Activated CD4-positive, alpha-beta T cell treated with anti-CD3 and anti-CD28 coated beads, Interleukin-2, amount 50 U/mL, for 16 hours (primary cell): ENCODE data around the gene MPC1.

Source experiments
- DNase-seq: peaks from one replicate; pipeline ENCODE4 v3.0.0-alpha.2; 2020

The MPC1 gene

DNA sequence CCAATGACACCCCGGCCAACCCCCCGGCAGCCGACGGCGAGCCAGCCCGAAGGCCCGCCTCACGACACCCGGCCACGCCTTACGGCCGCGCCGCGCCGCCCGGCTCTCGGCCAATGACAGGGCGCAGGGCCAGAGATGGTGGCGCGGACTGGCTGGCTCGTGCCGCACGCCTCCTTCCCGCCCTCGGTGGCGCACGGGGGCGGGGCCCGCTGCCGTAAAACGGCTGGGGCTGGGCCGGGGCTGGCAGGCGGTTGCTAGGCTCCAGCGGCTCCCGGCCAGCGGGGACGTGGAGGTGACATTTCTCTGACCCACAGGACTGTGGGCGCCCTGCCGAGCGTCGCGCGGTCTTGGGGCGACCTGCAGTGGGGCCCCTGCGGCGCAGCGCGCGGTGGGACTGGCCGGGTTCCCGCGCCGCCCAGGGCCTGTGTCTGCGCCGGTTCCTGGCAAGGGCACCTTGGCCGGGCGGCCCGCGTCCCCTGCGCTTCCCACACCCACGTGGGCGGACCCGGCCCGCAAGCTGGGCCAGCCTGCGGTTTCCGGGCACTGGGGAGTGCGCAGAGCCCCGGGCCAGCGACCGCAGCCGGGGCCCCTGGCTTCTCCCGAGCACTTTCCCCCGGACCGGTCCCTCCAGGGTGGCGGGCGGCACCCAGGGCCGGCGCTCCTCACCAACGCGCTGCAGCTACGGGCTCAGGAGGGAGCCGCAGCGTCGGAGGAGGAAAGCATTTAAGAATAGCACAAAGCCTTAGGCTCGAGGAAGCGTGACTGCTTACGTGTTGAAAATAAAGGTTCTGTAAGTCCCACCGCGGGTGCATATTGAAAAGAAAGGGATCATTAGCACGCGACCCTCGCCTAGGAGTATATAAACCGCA lies at the start of gene MPC1:
Gene MPC1, minus strand, starts transcription at position 8 of the 869 bp plus-strand sequence. CDS start 64 bp downstream, outside the sequence.
- peak; percentile 96 for DNase-seq

DNA sequence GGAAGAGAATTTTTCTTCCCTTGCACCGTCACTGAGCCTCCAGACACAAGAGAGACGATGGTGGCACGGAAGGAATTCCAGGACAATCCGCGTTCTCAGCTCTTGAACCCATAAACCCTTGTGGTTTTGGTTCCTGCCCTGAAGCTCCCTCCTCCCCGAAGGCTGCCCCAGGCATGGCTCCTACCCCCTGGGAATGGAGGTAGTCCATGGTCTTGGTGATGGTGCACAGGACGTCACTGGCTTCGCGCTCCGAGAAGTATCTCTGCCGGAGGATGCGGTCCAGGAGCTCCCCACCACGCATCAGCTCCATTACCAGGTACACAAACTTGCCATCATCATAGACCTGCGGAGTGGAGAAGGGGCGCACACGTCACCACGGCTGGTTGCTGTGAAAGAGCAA lies 47.5 kb upstream of the MPC1 start:
- DNase-seq: no peak

DNA sequence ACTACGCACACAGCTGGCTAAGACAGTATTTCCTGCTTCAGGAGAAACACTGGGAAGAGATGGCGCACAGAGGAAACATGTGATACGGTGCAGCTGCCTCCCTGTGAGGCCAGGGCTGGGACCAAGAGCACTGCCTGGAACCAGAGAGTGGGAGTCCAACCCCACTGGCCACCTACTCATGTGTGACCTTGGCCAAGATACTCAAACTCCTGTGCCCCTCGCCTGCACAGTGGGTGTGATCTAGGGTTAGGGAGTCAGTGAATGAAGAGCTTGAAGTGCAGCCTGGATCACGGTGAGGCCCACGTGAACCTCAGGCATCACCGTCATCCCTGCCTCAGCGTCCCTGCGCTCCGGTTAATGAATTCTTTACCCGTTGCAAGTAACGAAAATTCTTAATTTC lies 41.7 kb upstream of the MPC1 start:
- no peak for DNase-seq

DNA sequence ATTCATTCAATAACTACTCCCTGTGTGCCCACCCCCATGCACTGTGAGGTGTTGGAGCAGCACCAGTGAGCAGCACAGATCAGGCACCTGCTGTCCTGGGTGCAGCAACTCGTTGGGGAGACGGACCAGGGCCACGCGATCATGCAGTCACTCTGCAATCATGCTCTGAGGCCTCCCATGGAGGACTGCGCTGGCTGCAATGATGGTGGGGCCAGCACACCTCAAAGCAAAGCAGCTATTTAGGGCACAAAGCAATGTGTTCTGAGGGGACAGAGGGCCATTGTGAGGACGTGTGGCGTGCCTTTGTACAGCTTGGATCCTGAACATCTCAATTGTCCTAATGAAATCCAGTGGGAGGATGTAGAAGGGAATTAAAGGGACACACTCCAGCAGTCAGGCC lies 41.0 kb upstream of the MPC1 start:
- no peak for DNase-seq

DNA sequence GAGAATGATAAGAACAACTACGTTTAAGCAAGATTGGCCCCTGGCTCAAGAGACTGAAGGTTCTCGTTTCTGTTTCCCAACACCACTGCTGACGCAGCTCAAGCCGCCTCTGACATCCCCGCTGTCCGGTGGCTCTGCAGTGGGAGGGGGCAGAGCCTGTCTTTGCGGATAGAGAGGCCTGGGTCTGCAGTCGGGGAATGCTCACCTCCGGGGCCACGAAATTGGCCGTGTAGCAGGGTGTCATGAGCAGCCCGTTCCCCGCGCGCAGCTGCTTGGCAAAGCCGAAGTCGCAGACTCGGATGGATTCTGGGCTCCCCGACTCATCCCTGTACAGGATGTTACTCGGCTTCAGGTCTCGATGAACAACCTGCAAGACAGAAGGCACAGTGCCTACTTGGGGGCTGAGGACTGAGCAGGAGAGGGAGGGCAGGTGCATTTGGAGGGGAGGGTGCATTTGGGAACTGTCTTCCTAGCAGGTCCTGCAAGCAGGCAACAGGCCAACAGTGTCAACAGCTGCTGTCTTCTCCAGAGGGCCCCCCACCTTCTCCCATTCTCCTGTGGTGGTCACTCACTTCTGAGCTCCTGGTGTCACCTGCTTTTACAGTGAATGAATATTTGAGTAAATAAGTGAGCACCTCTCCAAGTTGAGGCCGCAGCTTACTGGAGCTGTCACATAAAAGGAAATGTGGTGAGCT lies 40.5 kb upstream of the MPC1 start:
- no peak for DNase-seq

DNA sequence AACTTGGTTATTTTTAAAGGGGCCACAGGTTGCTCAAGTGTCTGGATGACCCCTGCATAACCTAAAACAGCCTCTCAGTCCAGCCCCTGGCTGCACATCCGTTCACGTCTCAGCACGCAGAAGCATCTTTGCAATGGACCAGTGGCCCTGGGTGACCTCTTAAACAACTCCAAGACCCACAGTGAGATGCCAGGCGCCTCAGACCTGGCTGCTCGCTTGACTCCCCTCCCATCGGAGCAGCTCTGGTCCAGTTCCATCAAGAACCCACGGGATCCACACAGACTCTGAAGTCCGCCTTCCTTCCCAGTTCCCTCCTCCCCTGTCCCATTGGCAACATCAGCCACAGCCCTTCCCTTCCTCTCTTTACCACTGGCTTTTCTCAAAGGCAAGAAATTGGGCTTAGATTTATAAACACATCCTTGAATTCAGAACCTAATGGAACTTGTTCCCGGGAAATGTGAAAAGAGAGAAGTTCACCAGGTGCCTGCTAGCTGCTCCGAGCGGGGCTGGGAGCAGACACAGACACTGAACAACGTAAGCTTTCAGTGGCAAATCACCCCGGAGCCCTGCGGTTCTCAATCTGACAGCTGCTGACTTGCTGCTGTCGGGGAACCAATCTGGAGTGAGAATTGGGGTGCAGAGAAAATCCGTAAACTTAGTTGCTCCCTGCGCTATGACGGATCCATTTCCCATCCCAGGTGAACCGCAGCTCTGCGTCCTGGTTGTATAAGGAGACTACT lies 39.6 kb upstream of the MPC1 start:
- DNase-seq: no peak

DNA sequence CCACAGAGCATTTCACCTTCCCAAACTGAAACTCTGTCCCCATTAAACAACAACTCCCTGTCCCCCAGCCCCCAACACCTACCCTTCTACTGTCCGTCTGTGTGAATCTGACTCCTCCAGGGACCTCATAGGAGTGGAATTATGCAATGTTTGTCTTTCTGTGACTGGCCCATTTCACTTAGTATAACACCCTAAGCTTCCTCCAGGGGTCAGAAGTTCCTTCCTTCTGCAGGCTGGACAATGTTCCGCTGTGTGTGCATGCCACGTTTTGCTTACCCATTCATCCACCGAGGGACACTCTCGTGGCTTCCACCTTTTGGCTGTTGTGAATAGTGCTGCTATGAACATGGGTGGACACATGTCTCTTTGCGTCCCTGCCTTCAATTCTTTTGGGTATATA lies 37.6 kb upstream of the MPC1 start:
- no peak for DNase-seq

DNA sequence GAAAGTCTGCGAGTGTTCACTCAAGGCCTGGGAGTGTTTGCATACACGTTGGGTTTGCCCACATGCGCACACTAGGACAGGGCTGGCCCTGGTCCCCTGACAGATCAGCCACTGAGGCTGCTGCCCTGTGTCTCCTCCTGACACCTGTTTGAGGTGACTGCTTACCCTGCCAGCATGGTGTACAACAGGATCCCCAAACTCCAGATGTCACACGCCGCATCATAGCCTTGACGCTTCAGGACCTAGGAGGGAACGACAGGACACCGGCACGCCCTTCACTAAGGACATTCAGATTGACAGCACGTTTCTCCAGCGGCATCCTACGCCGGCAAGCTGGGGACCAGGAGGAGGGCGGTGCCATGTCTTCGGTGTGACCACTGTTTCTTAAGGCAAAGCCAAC lies 37.0 kb upstream of the MPC1 start:
- no peak for DNase-seq

DNA sequence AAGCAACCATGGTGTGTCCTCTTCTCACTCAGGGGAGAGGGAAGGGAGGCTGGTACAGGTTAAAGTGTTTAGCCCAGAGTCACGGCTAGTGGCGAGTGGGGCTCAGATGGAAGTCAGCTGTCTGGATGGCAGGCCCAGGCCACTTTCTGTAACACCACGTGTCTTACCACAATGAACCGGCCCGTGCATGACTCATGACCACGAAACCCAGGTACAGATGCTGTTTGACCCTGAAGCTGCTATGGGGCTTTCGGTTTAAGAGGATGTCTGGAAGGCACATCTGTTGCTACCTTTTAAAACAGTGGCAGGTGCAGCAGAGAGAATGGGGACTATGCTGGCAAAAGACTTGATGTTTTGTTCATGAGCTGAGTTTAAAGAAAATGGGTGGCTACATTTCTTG lies 36.5 kb upstream of the MPC1 start:
- DNase-seq: peak; percentile 78

DNA sequence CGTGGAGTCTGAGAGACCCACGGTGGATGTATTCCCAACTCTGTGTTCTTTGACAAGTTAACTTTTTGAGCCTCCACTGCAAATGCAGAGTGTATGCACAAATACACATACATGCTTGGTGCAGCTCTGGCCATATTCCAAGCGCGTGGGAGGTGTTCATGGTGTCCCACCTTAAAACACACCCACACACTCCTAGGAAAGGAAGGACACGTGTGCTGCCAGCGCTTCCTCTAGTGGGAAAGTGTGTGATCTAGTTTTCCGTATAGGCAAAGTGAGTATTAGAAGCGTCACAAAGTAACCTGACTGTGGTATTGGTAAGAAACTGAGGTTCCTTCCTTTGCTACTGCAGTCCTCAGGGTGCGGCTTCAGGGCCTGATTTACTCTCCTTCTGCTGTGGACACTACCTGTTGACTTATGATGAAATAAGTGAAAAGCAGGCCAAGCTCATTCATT lies 36.0 kb upstream of the MPC1 start:
- peak; percentile 17 for DNase-seq

DNA sequence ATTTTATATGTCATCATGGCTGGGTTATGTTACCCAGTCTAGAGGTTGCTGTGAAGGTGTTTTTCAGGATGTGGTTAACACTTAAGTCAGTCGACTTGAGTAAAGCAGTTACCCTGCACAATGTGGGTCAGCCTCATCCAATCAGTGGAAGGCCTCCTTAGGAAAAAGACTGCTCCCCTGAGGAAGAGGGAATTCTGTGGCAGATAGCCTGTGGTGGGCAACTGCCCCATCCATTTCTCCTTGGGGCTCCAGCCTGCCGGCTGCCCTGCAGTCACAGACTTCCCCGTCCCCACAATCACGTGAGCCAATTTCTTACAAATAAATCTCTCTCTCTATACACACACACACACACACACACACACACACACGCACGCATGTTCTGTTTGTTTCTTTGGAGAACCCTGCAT lies 34.5 kb upstream of the MPC1 start:
- DNase-seq: peak; percentile 85

DNA sequence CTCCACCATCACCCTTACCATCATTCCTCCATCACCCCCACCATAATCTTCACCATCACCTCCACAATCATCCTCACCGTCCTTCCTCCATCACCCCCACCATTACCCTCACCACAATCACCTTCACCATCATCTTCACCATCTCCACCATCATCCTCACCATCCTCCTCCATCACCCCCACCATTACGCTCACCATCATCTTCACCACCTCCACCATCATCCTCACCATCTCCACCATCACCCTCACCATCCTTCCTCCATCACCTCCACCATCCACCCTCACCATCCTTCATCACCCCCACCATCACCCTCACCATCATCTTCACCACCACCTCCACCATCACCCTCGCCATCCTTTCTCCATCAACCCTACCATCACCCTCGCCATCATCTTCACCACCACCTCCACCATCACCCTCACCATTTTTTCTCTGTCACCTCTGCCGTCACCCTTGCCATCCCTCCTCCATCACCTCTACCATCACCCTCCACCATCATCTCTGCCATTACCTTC lies 33.1 kb upstream of the MPC1 start:
- no peak for DNase-seq

DNA sequence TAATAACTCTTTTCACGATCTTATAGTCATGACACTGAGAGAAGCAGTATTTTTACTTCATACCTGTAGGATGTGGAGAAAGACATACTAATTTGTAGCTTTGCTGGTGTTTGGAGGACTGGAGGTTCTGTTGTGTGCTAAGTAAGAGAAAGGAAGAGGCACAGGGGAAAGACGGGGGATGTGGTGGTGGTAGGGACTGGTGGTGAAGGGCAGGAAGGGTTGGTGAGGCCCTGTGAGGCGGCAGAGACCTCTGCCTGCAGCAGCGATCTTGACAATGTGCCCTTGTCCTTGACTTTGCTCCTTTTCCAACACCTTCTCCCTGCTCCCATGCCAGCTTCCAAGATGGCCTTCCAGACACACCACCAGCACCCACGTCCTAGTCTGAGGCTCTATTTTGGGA lies 32.6 kb upstream of the MPC1 start:
- peak; percentile 62 for DNase-seq

DNA sequence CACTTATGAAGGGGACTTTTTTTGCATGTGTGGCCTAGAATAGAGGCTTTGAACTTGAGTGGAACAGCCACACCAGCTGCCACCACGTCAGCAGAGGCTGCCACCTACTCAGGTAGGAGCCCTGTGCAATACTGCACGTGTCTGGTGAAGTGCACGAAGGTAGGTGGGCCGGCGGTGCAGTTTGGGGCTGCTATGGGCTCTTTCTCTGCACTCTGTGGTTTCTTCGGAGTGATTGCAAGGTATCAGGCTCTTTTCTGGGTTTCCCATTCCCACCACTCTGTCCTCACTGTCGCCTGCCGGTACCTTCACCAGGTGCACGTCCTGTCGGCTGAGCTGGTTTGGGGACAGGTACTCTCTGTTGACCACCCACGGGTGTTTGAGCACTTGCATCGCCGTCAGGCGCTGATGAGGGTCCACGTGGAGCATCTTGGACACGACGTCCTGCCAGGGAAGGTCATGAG lies 30.8 kb upstream of the MPC1 start:
- no peak for DNase-seq

DNA sequence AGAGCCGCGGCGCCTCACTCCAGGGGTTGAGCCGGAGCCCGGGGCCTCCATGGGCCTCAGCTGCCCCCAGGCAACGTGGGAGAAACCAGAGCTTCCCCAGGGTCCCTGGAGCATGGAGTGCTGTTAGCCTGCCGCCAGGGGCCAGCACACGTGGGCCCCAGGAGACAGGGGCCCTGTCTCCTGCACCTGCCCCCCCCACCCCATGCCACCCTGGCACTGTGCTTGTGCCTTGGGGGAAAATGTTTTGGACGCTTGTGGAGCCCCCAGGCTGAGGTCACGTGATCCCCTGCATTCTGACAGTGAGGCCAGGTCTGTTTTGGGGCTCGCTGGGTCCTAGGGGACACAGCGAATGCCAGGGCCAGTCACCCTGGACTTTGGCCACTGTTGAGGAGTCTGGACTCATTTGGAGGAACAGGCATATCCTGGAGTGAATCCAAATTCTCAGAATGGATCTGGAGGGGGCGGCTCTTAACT lies 30.2 kb upstream of the MPC1 start:
- no peak for DNase-seq

DNA sequence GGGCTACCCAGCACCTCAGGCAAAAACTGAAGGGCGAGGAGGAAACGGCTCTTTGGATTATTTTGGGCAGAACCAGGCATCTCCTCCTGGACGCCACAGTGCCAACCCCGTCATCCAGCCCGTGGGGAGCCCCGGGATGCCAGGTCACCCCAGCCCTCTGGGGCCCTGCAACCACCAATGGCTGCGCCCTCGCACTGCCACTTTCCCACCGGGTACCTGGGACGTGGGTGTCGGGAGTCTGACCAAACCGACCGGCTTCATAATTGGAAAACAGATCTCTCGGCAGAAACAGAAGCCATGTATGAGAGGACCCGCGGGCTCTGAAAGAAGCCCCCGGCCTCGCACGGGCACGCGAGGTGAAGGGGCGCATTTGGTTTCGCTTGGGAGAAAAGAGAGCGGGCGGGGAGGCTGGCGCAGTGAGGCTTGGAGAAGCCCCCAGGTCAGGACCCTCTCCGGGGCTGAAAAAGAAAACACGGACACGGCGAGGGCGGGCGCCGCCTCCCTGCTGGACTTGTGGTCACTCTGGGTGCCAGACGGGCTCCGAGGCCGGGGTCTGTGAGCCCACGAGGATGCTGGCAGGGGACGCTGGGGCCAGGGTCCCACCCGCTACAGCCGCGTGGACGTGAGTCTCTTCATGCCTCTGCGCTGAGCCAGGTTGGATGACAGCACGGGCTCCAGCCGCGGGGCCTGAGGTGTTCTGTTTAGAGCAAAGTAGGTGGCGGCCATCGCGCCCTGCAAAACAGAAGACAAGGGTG lies 29.6 kb upstream of the MPC1 start:
- DNase-seq: no peak

DNA sequence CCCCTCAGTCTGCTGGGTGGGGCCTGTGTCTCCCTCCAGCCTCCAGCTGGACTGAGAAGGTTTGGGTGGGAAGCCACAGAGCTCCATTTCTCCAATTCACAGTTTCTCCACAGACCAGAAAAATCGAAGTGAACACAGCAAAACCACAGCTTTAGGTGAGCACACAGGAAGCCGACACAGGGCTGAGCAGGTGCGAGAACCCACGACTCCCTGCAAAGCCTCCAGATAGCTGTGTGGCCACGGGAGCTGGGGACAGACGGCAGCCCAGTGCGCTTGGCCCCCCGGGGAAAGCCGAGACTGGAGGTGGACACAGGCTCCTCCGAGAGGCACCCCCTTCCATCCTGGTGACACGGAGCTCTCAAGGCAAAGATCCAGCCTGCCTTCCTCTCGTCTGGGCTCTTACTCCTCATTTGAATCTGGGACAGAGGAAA lies 29.0 kb upstream of the MPC1 start:
- DNase-seq: peak; percentile 27

DNA sequence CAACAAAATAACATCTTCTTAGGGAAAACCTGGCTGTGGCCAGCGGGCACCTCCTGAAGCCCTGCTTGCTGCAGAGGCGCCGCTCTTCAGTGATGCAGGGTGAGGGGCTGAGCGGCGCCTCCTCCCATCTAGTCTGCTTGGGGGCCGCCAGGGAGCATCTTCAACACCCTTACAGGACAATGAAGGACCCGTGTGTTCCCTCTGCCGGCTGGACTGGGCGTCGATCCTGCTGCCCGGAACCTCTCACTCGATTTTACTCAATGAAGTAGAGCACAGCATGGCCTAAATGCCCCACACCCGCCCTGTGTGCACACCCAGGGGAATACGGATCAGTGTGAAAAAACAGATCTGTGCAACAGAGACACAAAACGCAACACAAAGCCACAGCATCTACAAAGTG lies 28.5 kb upstream of the MPC1 start:
- no peak for DNase-seq

DNA sequence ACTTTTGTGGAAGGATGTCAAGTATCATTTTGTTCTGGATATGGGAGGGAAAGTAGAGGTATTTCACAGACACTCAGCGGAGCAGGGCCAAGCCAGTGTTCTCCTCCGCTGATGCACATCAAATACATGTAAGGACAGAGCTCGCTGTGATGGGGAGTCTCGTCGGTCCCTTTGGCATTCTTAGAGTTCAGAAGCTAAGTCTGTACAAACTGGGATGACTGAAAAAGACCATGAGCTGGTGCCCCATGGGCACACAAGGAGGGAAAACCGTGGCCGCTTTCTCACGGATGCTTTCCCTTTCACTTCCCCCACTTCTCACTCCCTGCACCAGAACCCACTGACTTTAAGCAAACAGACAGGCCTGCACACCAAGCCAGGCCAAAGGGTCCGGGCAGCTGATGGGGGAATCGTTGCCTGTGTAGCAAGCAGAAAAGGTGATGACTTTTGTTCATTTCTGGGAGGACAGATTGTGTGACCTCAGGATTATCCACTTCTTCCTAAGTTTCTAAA lies 27.7 kb upstream of the MPC1 start:
- DNase-seq: no peak

DNA sequence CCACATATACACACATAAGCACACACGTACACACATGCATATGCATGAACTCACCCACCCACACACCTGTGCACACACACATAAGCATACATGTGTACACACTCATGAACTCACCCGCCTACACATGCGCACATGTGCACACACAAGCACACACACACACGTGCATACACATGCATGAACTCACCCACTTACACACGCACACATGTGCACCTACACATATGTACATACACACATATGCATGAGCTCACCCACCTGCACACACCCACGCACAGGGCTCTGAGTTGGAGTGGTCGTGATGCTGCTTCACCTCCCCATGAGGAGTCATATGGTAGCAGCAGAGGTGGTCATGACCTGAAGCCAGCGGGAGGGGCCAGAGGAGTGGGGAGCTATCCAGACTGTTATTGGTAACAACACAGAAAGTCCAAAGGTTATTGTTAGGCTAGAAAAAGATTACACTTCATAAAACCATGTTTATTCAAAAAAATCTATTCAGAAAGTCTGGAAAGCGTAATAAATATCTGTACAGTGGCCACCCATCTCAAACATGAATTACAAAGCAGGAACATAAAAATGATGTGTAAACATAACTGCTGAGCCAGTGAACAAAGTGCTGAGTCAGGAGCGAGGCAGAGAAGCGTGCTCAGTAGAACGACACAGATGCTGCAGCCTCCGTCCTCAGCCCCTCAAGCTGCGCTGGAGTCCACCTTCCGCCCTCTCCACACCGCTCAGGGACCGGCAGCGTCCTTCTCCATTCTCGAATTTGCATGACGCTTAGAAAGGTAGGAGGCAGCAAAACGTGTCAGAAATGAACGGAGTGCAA lies 26.4 kb upstream of the MPC1 start:
- DNase-seq: no peak

DNA sequence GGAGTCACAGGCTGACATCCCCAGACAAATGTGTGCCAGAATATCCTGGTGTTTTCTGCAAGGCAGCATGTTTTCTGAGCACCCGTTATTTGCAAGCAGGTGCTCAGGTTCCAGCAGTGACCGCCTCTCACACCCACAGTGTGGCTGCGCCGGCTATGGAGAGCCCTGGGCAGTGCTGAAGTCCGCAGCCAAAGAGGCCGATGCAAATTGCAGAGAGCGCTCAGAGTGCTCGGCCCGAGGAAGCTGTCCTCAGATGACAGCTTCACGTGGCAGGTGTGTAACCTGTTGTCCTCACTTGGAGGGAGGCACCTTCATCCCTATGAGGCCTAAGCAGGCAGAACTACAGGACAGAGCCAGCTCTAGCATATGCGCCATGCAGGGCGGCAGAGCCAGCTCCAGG lies 23.5 kb upstream of the MPC1 start:
- DNase-seq: no peak
